ENCODE measurements around the gene AKAP13. TPM values are rescaled to one million over a fixed set of nuclear protein-coding genes. Genes with fewer than 3 reads are reported as not detected.

AKAP13 gene
- total RNA-seq, 1 donor from 2014 or later = 78.9 TPM

DNA sequence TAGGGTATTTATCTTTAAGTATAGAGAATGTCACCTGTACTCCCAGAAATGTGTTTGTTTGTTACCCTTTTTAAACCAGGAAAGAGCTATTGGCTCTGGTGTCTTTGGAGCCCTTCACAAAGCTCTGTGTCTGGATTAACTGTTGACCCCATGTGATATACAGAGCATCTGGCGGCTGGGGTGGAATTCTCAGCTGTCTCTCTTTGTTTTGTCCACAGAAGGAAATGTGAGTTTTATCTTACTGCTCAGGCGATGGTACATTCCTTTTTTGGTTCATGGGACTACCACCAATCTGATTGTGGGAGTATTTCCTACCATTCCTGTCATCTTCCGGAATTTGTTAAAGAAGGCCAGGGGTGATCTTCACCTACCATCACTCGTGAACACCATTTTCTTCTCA is 120.3 kb downstream of the AKAP13 start:
- intact Hi-C loops (cut with micrococcal nuclease) = loop anchor here (5.0 kb wide), 1 partner anchor 42 kb away; no protein-coding TSS in a partner anchor
- Mint-ChIP-seq H3K36me3 (ENCODE audit: low read depth) (no peaks in the 10 kb centered on the region), H3K27ac (no peak overlapping the region), H3K4me1 (ENCODE audit: low read depth) (peaks cover 40% of the 10 kb centered on the region), H3K4me3 (no peak overlapping the region), H3K9me3 (no peaks in the 10 kb centered on the region), H3K27me3 (ENCODE audit: insufficient read depth) (no peaks in the 10 kb centered on the region)
- no peak for DNase-seq (ENCODE audit: low spot score)

DNA sequence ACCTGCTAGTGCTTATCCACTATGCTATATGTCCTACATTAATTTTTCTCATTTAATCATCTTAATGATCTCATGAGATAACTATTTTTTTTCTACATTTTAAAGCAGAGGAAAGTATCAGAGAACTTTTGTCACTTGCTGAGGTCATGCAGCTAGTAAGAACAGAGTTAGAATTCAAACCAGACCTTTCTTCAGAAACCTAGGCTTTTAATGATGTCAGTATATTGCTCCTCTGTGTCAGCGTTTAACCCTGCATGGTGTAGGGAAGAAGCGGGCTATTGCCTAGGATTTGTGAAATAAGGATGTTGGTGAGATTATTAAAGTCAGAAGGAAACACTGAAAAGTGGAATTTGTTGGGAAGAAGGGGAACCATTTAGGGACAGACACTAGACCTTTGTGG is 121.2 kb downstream of the AKAP13 start:
- Mint-ChIP-seq H3K9me3 (no peaks in the 10 kb centered on the region), H3K27ac (no peak overlapping the region), H3K36me3 (ENCODE audit: low read depth) (no peaks in the 10 kb centered on the region), H3K4me1 (ENCODE audit: low read depth) (peaks cover 40% of the 10 kb centered on the region), H3K27me3 (ENCODE audit: insufficient read depth) (no peaks in the 10 kb centered on the region), H3K4me3 (no peak overlapping the region)
- intact Hi-C loops (cut with micrococcal nuclease) = loop anchor here (5.0 kb wide), 1 partner anchor 41 kb away; no protein-coding TSS in a partner anchor
- DNase-seq (ENCODE audit: low spot score) = no peak

DNA sequence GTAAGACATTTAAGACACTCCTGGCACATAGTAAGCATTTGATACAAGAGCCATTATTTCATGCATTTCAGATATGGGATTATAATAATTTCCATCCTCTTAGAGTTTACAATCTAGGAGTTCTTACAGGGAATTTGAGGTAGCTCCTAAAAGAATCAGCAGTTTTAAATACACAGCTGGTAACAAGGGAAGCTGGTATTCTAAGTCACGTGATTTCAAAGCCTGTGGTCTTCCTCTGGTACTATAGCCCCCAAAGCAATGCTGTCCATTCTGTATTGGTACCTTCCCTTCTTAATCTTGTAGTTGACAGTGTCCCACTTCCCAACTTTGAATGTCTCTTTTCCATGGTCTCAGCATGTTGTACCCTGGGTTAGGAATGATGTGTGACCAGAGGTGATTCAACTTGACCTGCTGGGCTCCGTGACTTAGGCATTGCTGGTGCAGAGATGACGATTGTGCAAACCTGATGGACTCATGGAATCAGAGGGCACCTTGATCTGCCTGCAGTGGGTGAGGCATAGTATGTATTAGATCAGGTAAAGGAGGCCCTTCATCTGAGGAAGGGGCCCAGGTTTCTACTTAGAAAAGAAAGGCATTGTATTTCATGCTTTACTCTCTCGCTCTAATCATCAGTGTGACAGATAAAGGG is 122.9 kb downstream of the AKAP13 start:
- DNase-seq (ENCODE audit: low spot score) = no peak
- peaks cover 33% of the 10 kb centered on the region for H3K4me1 Mint-ChIP-seq (ENCODE audit: low read depth)
- no peaks in the 10 kb centered on the region for H3K36me3 Mint-ChIP-seq (ENCODE audit: low read depth)
- H3K4me3 Mint-ChIP-seq = no peak overlapping the region
- intact Hi-C loops (cut with micrococcal nuclease) = loop anchor here (5.0 kb wide), 1 partner anchor 39 kb away; no protein-coding TSS in a partner anchor
- no peak overlapping the region for H3K27ac Mint-ChIP-seq
- no peaks in the 10 kb centered on the region for H3K9me3 Mint-ChIP-seq
- H3K27me3 Mint-ChIP-seq (ENCODE audit: insufficient read depth) = no peaks in the 10 kb centered on the region

DNA sequence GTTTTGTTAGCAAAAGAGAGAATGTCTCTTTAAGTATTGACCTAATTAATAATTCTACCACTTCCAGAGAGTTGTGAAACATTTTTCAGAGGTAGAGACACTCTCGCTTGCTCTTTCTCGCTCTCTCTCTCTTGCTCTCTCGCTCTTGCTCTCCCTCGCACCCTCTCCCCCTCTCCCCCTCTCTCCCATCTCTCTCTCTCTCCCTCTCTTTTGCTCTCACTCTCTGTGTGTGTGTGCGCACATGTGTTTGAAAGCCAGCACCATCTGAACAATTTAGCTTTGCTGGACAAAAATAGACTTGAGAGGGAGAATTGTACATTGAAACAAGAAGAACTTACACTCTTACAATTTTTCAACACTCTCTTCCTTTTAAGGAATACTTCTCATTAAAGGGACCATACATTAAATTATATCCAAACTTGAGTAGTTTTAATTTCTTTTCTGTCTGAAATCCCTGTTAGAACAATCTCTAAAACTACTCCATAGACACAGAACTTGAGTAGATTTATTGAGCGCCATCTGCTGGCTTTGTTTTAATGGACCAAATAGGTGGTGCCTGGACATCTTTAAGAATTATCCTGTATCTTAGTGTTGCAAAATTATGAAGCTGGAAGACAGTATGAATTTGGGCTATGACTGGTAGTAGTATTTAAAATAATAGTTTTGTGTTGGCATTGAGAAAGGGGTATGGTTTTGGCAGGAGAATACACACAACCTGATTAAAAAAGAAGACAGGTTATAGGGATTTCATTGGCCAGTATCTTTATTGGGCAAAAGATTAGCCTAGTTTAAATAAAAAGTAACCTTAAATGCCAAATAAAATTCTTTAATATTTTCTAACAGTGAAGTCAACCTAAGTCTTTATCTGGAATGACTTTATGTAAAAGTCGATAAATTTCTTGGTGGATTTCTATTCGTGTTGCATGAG is 124.6 kb downstream of the AKAP13 start:
- Mint-ChIP-seq H3K27me3 (ENCODE audit: insufficient read depth) (no peaks in the 10 kb centered on the region), H3K4me3 (no peak overlapping the region), H3K36me3 (ENCODE audit: low read depth) (peaks cover 3% of the 10 kb centered on the region), H3K9me3 (no peaks in the 10 kb centered on the region), H3K4me1 (ENCODE audit: low read depth) (peaks cover 20% of the 10 kb centered on the region), H3K27ac (no peak overlapping the region)
- intact Hi-C loops (cut with micrococcal nuclease) = loop anchor here (1.0 to 5.0 kb wide), 3 partner anchors 19 to 209 kb away; no protein-coding TSS in a partner anchor
- peak; percentile 5 for DNase-seq (ENCODE audit: low spot score)

DNA sequence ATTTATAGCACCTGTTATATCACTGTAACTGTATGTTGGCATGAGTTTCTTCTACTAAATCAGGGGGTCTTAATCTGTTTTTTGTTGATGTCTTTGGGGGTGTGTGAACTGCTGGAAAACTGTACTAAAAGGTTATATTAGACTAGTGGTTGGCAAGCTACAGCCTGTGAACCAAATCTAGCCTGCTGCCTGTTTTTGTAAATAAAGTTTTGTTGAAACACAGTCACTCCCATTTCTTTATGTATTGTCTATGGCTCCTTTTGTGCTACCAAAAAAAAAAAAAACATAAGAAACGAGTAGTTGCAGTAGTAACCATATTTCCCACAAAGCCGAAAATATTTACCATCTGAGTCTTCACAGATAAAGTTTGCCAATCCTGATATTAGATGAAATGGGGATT is 126.7 kb downstream of the AKAP13 start:
- Mint-ChIP-seq H3K9me3 (no peaks in the 10 kb centered on the region), H3K27me3 (ENCODE audit: insufficient read depth) (no peaks in the 10 kb centered on the region), H3K4me1 (ENCODE audit: low read depth) (peaks cover 27% of the 10 kb centered on the region), H3K4me3 (no peak overlapping the region), H3K27ac (no peak overlapping the region), H3K36me3 (ENCODE audit: low read depth) (peaks cover 3% of the 10 kb centered on the region)
- no peak for DNase-seq (ENCODE audit: low spot score)
- intact Hi-C loops (cut with micrococcal nuclease) = no loop called here

DNA sequence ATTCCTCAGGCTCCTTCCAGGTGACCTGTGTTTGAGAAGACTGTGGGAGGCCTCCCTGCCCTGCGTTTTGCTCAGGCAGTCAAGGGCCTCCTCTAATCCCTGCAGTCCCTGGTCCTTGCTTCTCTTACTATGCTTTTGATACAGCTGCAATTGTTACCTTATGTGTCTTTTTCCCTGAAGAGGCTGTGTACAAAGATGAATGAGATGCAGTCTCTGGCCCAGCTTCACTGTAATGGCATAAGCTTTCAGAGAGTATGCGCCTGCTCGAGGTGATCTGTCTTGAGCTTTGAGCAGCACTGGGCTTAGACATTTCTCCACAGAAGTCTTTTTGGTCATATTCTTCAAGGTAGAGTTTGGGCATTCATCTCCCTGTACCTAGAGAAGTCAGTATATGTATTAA is 129.6 kb downstream of the AKAP13 start:
- Mint-ChIP-seq H3K36me3 (ENCODE audit: low read depth) (peaks cover 3% of the 10 kb centered on the region), H3K9me3 (no peaks in the 10 kb centered on the region), H3K4me1 (ENCODE audit: low read depth) (peaks cover 31% of the 10 kb centered on the region), H3K27ac (no peak overlapping the region), H3K27me3 (ENCODE audit: insufficient read depth) (no peaks in the 10 kb centered on the region), H3K4me3 (no peak overlapping the region)
- DNase-seq (ENCODE audit: low spot score) = no peak
- intact Hi-C loops (cut with micrococcal nuclease) = no loop called here

DNA sequence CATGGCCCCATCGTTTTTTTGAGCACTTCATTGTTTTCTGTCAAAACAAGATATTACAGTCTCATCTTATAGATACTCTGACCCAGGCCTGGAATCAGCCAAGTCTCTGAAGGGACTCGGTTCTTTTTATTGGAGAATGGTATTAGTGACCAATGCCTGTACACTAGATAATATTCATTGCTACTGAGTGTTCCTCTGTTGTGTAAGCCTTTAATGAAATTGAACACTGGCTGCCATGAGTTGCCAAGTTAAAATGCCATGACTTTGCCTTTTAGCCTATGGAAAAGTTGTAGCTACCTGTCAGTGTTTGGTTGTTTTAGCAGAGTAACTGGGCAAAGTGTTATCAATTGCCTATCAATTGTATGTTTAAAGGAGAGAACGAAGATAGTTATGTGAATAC is 134.0 kb downstream of the AKAP13 start:
- no peak for DNase-seq (ENCODE audit: low spot score)
- Mint-ChIP-seq H3K4me1 (ENCODE audit: low read depth) (peaks cover 21% of the 10 kb centered on the region), H3K27ac (no peak overlapping the region), H3K4me3 (no peak overlapping the region), H3K36me3 (ENCODE audit: low read depth) (peaks cover 2% of the 10 kb centered on the region), H3K9me3 (no peaks in the 10 kb centered on the region), H3K27me3 (ENCODE audit: insufficient read depth) (no peaks in the 10 kb centered on the region)
- intact Hi-C loops (cut with micrococcal nuclease) = no loop called here

DNA sequence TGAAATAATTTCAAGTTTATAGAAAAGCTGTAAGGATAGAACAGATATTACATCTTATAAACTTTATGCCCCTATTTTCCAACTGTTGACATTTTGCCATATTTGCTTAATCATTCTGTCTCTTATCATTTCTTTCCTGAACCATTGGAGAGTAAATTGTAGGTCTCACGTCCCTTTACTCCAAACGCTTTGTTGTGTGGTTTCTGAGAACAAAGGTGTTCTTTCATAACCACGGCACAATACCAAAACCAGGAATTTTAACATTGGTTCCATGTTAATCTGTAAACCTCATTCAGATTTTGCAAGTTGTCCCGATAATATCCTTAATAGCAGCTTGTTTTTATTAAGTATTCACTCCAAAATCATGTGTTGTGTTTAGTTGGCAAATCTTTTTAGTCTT is 134.8 kb downstream of the AKAP13 start:
- no peak for DNase-seq (ENCODE audit: low spot score)
- H3K27me3 Mint-ChIP-seq (ENCODE audit: insufficient read depth) = no peaks in the 10 kb centered on the region
- intact Hi-C loops (cut with micrococcal nuclease) = no loop called here
- H3K36me3 Mint-ChIP-seq (ENCODE audit: low read depth) = peaks cover 2% of the 10 kb centered on the region
- H3K4me3 Mint-ChIP-seq = no peak overlapping the region
- no peak overlapping the region for H3K27ac Mint-ChIP-seq
- peaks cover 21% of the 10 kb centered on the region for H3K4me1 Mint-ChIP-seq (ENCODE audit: low read depth)
- H3K9me3 Mint-ChIP-seq = no peaks in the 10 kb centered on the region

DNA sequence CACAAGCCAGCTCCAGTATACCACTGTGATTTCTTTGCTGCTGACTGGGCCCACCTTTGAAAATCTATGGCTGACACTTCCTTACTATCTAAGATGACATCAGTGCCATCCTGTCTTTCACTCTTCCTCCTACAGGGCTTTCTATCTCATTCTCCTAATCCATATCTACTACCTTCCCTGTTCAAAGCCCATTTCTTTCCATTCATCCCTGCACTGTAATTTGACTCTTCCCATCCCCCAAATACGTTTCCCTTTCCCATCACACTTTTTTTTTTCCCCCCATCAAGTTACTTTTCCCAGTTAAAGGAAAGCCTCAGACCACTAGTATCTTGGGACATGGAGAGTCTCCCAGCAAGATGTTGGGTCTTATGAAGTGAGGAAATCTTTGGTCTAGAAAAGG is 136.7 kb downstream of the AKAP13 start:
- no peaks in the 10 kb centered on the region for H3K9me3 Mint-ChIP-seq
- intact Hi-C loops (cut with micrococcal nuclease) = no loop called here
- H3K27ac Mint-ChIP-seq = no peak overlapping the region
- H3K36me3 Mint-ChIP-seq (ENCODE audit: low read depth) = peaks cover 5% of the 10 kb centered on the region
- no peak for DNase-seq (ENCODE audit: low spot score)
- peaks cover 10% of the 10 kb centered on the region for H3K4me1 Mint-ChIP-seq (ENCODE audit: low read depth)
- H3K4me3 Mint-ChIP-seq = no peak overlapping the region
- H3K27me3 Mint-ChIP-seq (ENCODE audit: insufficient read depth) = no peaks in the 10 kb centered on the region

DNA sequence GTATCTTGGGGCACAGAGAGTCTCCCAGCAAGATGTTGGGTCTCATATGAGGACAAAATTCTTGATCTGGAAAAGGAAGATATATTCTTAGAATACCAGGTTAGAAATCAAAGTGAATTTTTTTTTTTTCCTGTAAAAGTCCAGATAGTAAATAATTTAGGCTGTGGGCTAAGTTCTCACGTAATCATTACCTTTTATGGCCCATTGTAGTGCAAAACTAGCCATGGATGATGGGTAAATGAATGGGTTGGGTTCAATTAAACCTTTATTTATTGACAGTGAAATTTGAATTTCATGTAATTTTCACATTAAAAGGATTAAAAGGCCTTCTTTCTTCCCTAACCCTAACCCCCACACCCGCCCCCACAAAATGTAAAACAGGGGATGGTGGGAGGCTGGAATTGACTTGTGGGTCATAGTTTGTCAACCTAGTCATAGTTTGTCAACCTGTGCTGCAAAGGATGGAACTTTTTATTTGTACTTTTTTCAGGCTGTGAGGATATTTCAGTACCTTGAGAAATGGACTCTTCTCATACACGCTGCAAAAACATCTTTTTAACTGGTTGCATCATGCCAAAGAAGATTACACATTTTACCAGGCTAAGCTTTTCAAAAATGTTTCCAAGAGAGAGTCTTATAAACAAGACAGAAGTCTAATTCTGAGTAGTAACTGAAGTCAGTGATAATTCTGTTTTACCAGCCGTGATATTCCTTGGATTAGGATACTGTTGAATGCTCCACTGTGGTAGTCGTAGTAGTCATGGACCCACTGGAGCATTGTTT is 138.8 kb downstream of the AKAP13 start:
- Mint-ChIP-seq H3K9me3 (no peaks in the 10 kb centered on the region), H3K4me3 (no peak overlapping the region), H3K4me1 (ENCODE audit: low read depth) (peaks cover 14% of the 10 kb centered on the region), H3K27ac (no peak overlapping the region), H3K36me3 (ENCODE audit: low read depth) (peaks cover 14% of the 10 kb centered on the region), H3K27me3 (ENCODE audit: insufficient read depth) (no peaks in the 10 kb centered on the region)
- no peak for DNase-seq (ENCODE audit: low spot score)
- intact Hi-C loops (cut with micrococcal nuclease) = no loop called here

DNA sequence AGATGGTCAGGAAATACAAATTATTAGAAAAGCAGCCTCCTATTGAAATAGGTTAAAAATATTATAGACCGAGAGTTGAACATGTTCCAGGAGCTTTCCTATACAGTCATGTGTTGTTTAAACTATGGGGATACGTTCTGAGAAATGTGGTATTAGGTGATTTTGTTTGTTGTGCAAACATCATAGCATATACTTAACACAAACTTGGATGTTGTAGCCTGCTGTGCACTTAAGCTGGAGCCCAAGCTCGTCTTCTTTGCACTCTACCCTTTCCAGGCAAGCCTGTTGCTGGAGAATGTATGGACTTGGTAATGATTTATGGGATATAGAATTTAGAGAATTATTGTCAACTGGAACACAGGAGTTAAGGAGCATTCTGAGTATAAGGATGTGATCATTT is 140.2 kb downstream of the AKAP13 start:
- H3K27ac Mint-ChIP-seq = no peak overlapping the region
- DNase-seq (ENCODE audit: low spot score) = no peak
- peaks cover 18% of the 10 kb centered on the region for H3K4me1 Mint-ChIP-seq (ENCODE audit: low read depth)
- H3K4me3 Mint-ChIP-seq = no peak overlapping the region
- H3K36me3 Mint-ChIP-seq (ENCODE audit: low read depth) = peaks cover 17% of the 10 kb centered on the region
- no peaks in the 10 kb centered on the region for H3K27me3 Mint-ChIP-seq (ENCODE audit: insufficient read depth)
- no peaks in the 10 kb centered on the region for H3K9me3 Mint-ChIP-seq
- intact Hi-C loops (cut with micrococcal nuclease) = no loop called here

DNA sequence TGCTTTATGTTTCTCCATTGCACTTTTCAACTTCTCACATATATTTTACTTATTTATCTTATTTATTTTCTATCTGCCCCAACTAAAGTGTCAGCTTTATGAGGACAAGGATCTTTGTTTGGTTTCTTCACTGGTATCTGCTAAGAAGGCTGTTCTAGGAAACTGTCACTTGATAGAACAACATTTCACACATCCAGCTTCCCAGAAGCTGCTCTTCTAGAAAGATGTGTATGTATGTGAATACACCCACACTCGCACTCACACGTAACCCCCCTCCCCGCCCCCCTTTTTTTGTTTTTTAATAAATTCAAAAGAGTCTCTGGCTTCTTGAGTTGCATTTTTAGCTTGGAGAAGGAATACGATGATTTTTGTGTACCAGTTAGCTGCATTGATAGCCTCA is 143.1 kb downstream of the AKAP13 start:
- peaks cover 24% of the 10 kb centered on the region for H3K4me1 Mint-ChIP-seq (ENCODE audit: low read depth)
- H3K9me3 Mint-ChIP-seq = no peaks in the 10 kb centered on the region
- H3K36me3 Mint-ChIP-seq (ENCODE audit: low read depth) = peaks cover 17% of the 10 kb centered on the region
- no peaks in the 10 kb centered on the region for H3K27me3 Mint-ChIP-seq (ENCODE audit: insufficient read depth)
- H3K4me3 Mint-ChIP-seq = no peak overlapping the region
- intact Hi-C loops (cut with micrococcal nuclease) = no loop called here
- DNase-seq (ENCODE audit: low spot score) = no peak
- H3K27ac Mint-ChIP-seq = peak overlapping the region; percentile 45

All from activated T-helper 1 cell treated with anti-CD3 and anti-CD28 coated beads, Interleukin-12 subunit alpha, Interleukin-12 subunit beta, Interleukin-2, Interleukin-4 antibody, amounts not matched to agents 30 ng/mL and 10 ng/mL and 1 ng/mL, durations not matched to agents 14 hours and 24 hours and 36 hours (primary cell).